Inflammatory macrophage (primary cell): ENCODE measurements around the gene LIPK.
"Not testable (repeated sequence)": the region's sequence is repeated elsewhere in the genome, so short reads cannot be mapped to it uniquely, and the experiment has no call there.

Experiments used
- DNase-seq, 2 donors: peaks; one replicate each; pipeline ENCODE4 v3.0.0-alpha.2; 2020 to 2022
- total RNA-seq, 18 experiments: gene quantifications; one replicate each; lab custom pipeline; 2026; ENCODE audit warnings: mixed read lengths in 6 of 18, inconsistent platforms in 2 of 18; lab: John Stamatoyannopoulos, UW

LIPK gene, protein sequence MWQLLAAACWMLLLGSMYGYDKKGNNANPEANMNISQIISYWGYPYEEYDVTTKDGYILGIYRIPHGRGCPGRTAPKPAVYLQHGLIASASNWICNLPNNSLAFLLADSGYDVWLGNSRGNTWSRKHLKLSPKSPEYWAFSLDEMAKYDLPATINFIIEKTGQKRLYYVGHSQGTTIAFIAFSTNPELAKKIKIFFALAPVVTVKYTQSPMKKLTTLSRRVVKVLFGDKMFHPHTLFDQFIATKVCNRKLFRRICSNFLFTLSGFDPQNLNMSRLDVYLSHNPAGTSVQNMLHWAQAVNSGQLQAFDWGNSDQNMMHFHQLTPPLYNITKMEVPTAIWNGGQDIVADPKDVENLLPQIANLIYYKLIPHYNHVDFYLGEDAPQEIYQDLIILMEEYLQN
- 0 to 0.09 (median 0) reads per million in 18 experiments for total RNA-seq

DNA sequence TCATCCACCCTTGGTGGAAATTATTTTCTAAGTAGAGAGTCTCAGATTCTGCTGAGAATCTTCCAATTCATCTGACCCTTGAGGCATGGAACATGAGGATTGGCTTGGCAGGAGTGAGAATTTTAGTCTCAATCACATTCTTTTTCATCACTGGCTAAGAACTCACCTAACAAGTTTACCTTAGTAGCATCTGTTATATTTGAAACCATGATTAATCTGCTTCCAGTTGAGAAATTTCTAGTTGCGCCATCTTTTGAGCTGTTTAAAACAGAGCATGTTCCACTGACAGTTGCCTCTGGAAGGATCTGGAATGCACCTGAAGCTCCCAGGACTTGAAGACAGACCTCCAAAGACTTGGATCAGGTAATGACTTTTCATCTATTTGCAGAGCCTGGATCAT lies at the start of gene LIPK:
TSS of gene LIPK (plus strand) at position 292 of the 400 bp plus-strand sequence. CDS start 18,295 bp downstream, outside the sequence.
- no peak for DNase-seq

DNA sequence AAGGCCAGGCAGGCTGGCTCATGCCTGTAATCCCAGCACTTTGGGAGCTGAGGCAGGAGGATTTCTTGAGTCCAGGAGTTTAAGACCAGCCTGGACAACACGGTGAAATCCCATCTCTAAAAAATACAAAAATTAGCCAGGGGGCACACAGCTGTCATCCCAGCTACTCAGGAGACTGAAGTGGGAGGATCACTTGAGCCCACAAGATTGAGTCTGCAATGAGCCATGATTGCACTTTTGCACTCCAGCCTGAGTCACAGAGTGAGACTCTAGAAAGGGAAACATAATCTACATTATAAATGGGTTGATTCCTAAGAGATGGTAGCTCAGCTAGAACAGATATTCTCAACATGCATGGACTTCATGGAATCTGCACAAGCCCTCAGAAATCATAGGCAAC lies 48.1 kb upstream of the LIPK start:
- peak in 1 of 2 donors; percentile 7 for DNase-seq

DNA sequence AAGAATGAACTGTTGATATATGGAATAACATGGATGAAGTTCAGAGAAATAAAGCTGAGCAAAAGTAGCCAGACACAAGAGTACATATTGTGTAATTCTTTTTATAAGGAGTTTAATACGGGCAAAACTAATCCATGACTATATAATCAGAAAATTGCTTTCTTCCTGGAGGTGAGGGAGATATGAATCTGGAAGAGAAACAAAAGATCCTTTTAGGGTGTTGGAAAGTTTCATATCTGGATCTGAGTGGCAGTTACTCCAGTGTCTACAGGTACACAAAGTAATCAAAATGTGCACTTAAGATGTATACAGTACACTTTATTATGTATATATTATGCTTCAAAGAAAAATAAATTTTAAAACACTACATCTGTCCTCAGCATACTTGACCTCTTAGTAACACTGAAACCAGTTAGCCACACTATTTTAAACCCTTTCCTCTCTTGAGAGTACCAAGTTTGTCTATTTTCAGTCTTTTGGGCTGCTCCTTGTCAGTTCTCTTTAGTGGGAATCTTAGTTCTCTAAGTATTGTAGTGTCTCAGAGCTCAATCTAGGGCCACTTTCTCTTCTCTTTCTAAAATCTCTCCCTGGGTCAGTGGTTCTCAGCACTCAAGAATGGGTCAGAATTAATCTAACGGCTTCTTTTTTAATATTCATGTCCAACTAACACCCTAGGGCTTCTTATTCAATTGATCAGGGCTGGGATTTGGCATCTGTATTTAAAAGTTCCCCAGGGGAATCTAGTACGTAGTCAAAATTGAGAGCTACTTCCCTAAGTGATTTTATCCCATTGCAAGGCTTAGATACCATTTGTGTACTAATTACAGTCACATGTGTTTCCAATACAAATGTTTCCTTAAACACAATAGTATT lies 46.1 kb upstream of the LIPK start:
- no peak for DNase-seq

DNA sequence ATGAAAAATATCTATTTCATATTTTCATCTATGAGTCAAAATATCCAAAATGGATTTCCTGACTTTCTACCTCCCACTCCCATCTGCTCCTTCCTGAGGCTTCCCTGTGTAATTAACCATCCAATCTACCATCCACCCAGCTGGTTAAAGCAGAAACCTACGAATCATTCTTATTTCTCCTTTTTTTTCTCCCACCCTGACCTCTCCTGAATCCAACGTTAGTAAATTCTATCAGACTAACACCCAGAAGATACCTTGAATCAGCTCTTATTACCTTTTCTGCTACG lies 45.5 kb upstream of the LIPK start:
- no peak for DNase-seq

DNA sequence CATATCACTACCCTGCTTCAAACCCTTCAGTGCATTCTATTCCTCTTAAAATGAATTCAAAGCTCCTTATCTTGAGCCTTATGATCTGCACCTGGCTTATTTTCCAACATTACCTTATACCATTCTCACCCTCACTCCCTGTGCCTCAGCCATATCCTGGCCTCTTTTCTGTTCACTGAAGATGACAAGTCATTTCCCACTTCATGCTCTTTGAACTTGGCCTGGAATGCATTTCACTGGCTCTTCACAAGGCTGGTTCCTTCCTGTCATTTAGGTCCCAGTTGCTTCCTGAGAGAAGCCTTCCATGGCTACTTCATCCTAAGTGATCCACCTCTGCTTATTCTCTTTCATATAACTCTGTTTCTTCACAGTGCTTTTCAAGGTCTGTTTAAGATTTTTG lies 45.0 kb upstream of the LIPK start:
- no peak for DNase-seq

DNA sequence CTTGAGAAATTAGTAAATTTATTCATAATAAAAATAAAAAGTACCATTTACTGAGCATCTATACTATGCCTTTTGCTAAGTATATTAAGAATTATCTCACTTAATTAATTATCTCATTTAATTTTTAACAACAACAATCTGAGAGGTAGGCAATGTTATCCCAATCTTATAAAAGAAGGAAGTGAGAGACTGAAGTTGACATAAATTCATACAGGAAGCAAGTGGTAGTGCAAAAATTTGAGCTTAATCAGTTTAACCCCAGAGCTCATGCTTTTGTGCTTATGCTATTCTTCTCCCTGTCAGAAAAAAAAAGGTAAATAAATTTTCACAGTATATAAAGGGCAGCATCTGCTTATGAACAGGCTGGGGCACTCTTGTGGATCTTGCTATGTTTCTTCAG lies 44.5 kb upstream of the LIPK start:
- no peak for DNase-seq

DNA sequence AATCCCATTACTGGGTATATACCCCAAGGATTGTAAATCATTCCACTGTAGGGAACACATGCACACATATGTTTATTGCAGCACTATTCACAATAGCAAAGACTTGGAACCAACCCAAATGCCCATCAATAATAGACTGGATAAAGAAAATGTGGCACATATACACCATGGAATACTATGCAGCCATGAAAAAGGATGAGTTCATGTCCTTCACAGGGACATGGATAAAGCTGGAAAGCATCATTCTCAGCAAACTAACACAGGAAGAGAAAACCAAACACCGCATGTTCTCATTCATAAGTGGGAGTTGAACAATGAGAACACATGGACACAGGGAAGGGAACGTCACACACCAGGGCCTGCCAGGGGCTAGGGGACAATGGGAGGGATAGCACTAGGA lies 42.9 kb upstream of the LIPK start:
- not testable (repeated sequence) for DNase-seq

DNA sequence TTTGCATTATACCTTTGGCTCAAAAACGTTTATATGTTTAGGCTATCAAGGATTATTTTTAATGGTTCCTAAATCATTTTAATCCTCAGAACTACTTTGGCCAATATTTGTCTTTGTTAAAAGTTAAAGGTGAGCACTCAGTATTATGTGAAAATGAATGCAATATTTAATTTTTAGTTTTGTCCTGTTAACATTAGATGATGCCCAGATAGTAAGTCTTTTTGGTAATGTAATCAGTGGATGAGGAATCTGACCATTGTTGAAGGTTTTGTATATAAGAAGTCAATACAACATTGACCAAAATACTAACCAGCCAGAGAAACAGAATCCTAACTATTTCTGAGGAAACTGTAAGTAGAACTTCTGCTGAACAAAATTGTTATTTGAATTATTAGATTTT lies 41.9 kb upstream of the LIPK start, which contains the start of gene LIPF:
TSS of gene LIPF (plus strand) at position 301 of the 400 bp plus-strand sequence. CDS start 2,856 bp downstream, outside the sequence.
- DNase-seq, result no peak

DNA sequence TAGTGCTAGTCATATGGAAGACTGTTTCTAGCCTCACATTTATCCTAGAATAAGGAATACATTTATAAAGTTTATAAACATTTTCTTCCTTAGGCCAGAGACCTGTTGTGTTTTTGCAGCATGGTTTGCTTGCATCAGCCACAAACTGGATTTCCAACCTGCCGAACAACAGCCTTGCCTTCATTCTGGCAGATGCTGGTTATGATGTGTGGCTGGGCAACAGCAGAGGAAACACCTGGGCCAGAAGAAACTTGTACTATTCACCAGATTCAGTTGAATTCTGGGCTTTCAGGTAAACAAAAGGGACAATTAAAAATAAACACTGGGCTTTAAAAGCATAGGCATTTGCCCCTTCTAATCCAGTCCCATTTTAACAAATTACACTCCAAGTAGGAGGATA lies 37.6 kb upstream of the LIPK start:
- no peak for DNase-seq

DNA sequence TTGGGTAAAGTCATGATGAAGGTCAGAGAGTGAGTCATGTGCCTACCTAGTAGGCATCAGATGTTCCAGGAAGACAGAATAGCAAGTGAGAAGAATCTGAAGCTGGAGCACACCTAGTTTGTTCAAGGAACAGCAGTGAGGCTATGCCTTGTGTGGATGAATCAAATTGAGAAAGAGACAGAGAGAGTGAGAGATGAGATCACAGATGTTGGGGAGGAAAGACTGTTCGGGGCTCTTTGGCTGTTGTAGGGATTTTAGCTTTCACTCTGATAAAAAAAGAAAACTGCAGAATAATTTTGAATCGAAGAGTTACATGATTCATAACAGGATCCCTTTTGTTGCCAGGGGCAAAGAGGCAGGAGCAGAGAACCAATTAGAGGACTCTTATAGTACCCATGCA lies 35.6 kb upstream of the LIPK start:
- DNase-seq, result no peak

DNA sequence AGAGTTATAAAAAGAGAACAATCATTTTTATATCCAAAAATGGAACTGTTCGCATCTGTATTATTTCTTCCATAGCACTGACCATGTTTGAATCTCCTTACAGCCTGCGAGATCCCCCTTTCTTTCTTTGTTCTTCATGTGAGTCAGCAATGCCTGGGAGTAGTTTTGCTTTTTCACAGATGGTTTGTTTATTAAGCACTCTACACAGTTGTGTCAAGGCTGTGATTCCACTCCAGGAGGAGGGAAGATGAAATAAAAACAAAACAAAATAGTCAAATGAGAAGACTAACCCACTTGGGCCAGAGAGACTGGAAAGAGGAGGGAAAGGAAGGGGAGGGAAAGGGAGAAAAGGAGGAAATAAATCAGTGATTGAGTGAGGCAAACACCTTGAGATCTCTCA lies 34.0 kb upstream of the LIPK start:
- no peak for DNase-seq

DNA sequence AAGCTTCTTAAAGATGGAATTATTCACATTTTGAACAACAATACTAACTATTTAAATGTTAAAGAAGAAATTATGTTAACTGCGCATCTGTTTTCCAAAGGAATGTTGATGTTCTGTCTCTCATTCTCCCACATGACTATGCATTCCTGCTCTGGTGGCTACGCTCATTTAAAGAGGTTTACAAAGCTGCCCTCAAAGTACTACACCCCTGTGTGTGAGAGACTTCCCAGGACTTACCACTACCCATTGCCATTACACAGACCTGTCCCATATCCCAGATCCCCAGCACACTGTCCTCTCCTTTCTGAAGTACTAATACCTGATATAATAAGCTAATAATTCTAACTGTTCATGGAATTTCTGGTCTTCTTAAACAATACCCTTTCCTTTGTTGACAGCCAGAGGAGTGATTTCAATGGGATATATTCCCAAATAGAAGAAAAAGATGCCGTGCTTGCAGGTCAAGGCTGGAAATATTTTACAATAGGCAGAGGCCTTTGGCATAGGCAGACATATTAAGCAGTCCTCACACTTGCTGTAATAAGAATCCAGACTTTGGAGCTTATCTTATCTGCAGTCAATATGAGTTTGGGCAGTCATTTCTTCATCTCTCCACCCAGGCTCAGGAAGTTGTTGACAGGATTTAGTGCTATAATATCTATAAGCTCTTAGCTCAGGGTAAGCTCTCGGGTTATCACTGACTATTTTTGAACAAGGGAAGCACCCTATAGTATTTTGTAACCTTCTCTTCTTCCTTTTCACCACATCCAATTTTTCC lies 29.6 kb upstream of the LIPK start:
- DNase-seq, result no peak

DNA sequence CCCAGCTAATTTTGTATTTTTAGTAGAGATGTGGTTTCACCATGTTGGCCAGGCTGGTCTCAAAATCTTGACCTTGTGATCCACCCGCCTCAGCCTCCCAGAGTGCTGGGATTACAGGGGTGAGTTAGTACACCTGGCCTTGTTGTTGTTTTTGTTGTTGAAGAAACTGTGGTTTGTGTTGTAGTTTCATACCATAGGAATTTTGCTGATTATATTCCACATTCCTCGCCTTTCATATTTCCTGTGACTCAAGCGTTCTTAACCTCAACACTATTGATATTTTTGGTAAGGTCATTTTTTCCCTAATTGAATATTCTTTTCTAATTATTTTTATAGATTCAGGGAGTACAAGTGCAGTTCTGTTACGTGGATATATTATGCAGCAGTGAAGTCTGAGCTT lies 25.1 kb upstream of the LIPK start:
- DNase-seq, result no peak

DNA sequence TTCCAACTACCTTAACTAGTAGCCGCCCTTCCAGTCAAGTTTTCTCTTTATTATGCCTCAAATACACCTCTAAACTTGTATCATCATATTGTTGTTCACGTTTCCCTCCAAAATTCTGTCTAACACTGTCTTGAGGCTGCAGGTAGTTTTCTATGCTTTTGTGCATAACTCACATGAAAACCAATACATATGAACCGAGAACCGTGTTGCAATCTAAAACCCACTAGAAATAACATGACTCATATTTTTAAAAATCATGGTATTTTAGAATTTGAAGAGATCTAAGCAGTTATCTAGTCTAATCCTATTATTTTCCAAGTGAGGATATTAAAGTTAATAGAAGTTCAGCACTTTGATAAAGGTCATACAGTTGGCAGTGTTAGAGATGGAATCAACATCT lies 23.6 kb upstream of the LIPK start:
- no peak for DNase-seq

DNA sequence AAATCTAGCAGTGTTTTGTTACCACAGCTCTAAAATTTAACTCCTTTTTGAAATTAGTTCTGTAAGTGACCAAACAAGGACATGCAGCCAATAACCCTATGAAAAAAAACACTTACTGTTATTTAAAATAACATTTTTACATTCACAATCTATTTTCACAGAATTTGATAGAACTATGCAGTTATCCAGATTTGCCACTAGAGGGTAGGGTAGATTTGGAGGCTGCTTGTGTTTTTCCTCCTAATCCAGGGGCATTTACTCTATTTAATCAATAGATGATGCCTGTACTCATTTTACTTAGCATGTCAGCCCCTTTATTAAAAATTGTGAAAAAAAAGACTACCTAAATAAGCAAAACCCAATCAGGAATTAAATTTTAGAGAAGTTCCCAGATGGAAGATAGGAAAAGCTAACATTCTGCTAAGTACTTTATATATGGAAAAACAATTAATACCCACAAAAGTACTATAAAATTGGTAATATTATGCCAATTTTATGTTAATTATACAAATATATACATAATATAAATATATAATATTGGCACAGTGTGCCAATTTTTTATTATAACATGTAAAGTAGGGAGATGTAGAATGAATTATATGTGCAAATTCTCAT lies 18.1 kb upstream of the LIPK start:
- DNase-seq, result peak; percentile 7 to 50

DNA sequence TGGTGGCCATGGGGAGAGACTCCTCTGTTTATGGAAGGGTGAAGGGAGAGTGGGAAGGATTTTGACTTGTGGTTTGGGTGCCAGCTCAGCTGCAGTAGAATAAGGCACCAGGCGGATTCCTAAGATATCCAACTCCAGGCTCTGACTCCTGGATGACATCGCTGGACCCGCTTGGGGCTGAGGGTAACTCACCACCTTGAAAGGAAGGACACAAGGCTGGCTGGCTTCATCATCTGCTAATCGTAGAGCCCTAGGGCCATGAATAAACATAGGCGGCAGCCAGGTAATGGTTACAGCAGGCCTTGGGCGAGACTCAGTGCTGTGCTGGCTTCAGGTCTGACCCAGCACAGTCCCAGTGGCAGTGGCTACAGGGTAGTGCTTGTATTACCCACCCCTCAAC lies 16.7 kb upstream of the LIPK start:
- no peak for DNase-seq

DNA sequence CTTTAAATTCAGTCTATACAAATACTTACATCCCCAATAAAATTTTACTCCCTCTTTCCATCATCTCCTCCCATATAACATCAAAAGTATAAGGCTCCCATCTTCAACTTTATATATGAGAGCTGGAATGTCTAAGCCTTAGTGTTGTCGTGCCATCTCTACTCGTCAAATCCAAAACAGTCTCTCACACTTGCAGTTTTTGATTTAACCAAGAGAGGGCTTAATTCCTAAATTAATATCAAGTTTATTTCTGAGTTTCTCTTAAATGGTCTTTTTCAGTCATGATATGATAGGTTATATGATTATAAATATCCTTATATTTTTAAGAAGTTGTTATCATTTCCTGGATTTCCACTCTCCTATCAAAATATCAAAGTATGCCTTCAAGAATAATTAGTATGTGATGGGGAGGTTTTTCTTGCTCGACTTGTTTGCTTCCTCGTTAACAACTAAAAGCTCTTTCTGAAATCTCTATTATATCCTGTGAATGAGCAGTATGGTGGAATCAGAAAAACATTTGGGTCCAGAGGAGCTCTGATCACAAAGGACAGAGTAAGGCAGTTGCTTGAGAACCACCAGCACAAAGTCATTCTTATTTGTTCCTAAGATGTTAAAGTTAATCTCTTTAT lies 12.5 kb upstream of the LIPK start:
- DNase-seq, result no peak

DNA sequence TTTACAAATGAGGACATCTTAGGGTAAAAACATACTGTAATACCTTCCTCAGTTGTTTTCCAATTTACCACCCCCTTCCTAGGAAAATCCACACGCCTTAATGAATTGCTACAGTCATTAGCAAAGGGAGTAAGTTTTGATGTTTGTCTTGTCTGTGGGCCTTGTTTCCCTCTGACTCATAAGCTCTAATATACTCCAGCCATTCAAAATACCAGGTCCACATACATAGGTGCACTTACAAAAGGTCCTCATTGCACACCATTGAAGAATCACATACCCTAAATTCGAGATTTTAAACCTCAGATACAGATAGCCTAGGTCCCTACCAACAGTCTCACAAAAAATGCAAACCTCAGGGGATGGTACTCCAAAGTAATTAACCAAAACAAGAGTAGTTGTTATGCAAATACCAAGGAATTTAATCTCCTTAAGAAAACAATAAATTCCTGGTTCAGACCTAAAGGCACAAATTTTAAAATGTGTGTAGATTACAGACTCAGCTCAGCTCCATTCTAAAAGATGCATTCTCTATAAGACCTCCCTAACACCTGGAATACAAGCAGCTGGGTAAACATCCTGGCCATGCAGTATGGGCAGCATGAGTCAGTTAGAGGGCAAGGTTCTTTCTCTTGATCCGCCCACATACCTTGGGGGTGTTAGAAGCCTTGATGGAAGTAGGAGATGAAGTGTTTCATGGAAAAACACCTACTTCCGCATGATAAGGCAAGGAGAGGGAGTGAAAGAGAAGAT lies 3.0 kb upstream of the LIPK start:
- no peak for DNase-seq

DNA sequence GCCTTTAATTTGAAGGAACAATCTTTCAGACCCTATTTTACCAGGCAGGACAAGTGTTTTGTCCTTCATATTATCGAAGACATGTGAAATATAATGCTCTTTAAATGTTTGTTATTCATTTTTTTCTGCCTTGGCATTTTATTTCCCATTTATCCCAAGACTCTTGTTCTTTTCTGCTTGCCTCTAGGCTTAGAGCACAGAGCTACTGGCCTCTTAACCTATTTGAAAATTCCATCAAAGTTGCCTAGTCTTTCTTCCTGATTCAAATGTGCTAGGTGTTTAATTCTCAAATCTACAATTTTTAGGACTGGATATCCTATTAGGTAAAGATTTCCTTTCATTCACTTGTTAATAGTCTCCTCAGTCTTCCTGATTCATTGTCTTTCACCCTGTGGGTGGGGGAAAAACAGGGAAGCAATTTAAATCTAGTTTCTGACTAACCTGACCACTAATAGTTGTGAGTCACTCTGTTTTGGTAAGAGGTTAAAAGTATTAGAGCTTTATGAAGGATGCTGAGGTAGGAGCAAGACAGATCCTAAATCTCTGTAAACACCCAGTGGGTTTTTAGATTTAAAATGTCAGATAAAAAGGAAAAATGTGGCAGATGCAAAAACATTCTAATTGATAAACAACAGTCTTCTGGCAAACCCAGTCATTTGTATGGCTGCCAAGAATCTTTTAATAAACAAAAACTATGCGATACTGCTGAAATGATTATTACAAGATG lies 1.5 kb downstream of the LIPK start:
- peak; percentile 46 to 53 for DNase-seq

DNA sequence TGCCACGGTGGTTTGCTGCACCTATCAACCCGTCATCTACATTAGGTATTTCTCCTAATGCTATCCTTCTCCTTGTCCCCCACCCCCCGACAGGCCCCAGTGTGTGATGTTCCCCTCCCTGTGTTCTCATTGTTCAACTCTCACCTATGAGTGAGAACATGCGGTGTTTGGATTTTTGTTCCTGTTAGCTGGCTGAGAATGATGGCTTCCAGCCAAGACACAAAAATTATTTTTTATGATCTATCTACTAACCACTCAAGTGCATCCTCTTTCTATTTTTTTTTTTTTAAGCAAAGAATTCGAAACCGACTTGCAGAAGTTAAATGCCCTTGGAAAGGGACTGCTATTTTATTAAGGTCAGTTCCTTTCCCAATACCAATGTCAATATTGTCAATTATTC lies 3.3 kb downstream of the LIPK start:
- not testable (repeated sequence) for DNase-seq

DNA sequence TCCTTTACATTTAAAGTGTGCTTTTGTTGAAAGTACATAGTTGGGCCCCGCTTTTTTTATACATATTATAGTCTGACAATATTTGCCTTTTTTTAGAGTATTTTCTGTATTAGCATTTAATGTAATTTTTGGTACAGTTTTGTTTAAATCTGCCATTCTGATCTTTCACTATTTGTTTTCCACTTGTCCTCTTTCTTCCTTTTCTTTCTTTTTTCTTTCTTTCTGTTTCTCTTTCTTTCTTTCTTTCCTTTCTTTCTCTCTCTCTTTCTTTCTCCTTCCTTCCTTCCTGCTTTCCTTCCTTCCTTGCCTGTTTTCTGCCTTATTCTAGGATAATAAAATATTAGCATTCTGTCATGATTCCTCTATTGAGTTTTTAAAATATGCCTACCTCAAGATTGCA lies 9.5 kb downstream of the LIPK start:
- no peak for DNase-seq
